HG03442 (cell line): ENCODE measurements around the gene ZNF581.

ENCODE experiments used
- ATAC-seq: cut with Tn5 transposase; IDR thresholded peaks from one replicate; pipeline ENCODE4 v1.9.1; 2021; ENCODE audit warnings: mild to moderate bottlenecking, moderate library complexity; ENCODE audit not compliant: unreplicated experiment

The ZNF581 gene

DNA sequence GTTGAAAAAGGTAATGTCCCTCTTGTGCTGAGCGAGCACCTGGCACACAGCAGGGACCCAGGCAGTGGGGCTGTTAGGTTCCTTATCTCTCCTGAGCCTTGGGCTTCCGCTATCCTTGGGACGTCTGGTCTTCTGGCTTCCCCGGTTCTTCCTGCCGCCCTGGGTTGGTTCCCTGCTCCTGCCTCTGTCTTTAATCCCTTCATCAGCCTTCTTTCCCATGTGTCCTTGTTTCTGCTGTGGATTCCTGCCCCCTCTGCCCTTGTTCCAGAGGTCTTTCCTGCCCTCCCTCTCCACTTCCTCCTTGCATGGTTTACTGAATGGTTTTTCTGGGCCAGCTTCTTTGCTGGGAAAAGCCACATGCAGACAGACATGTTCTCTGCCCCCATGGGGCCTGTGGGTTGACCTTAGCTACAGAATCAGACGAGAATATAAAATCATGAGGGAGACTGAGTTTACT is 34.2 kb downstream of the ZNF581 start:
- no peak for ATAC-seq

DNA sequence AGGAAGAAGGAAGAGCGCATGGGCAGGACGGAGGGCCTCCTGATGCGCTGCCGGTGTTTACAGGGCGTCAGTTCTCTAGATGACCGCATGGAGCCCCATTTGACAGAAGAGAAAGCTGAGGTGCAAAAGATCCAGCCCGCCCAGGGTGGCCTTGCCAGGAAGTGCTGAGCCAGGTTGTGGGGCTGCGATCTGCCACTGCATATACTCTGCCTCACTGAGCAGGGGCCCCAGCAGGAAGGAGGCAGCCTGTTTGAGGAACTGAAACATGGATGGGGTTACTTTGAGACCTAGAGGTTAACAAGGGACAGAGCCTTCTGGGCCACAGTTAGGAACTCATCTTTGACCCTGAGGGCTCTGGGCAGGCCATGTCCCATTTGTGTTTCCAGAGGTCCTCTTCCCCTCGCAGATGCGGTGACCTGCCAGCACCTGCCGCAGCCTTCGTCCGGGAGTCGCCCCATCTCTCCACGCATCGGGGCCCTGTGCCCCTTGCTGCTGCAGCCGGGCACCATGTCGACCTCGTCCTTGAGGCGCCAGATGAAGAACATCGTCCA is 34.7 kb downstream of the ZNF581 start:
- ATAC-seq = peak; percentile 62

DNA sequence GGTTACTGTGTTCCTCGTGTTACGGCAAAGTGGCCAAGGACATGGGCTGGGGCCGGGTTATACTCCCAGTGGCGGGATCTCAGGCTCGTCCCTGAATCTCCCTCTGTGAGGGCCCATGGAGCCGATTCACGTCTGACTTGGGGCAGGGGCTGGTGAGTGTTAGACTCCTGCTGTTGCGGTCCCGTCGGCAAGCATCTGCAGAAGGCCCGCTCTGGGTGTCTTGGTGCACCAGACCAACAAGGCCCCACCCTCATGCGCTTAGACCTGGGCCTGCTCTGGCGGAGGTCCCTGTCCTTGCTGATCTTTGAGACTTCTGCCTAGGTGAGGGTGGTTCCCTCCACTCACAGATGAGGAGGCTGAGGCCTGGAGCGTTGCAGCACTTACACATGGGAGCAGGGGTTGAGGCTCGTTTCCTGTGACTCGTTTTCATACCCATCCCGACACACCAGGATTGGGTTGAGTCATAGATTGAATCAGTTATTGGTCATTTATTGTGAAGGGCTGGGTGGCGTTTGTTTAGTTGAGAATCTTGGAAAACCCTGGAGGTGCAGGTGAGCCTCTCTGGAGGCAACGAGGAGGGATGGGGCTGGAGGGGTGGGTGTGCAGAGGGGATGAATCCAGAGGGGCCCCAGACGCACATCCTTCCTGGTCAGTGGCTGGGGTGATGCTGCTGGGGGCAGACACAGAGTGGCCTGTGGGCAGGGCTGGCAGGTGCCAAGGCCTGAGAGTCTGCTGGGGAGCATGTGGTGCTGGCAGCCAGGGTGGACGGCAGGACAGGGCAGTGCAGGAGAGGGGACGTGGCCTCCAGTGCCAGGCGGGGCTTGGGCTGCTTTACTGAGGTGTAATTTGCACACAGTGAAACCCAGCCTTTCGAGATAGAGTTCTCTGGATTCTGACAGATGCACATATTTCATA is 36.2 kb downstream of the ZNF581 start:
- ATAC-seq = no peak

DNA sequence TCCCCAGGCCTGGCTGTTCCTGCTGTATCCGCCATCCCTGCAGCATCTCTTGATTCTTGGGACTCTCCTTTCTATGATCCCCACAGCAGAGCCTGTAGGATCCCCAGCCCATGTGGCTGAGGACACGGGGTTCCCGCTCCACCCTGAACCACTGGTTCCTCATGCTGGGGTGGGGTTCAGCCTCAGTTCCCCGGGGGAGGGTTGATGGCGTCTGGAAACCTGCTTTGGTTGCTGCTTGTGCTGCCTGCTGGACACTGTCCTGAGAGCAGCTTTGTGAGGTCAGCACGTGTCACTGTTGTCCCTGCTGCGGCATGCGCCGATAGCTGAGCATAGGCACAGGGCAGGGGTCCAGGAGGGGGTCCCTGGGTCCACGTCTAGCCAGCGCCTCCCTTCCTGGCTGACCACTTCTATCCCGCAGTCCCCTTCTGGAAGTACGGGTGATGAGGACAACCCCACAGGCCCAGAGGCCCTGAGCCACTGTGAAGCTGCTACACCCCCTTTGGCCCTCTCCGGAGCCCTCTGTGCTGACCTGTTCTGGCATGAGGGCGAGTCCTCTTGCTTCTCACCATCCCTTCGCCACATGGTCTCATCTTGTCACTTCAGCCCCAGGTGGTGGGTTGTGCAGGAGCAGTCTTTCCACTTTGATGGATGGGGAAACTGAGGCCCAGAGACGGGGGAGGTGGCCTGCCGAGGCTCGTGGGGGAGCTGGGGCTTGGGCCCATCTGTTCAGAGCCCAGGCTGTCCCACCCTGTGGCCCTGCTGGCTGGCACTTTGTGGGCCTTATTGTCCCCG is 37.1 kb downstream of the ZNF581 start:
- ATAC-seq = no peak

DNA sequence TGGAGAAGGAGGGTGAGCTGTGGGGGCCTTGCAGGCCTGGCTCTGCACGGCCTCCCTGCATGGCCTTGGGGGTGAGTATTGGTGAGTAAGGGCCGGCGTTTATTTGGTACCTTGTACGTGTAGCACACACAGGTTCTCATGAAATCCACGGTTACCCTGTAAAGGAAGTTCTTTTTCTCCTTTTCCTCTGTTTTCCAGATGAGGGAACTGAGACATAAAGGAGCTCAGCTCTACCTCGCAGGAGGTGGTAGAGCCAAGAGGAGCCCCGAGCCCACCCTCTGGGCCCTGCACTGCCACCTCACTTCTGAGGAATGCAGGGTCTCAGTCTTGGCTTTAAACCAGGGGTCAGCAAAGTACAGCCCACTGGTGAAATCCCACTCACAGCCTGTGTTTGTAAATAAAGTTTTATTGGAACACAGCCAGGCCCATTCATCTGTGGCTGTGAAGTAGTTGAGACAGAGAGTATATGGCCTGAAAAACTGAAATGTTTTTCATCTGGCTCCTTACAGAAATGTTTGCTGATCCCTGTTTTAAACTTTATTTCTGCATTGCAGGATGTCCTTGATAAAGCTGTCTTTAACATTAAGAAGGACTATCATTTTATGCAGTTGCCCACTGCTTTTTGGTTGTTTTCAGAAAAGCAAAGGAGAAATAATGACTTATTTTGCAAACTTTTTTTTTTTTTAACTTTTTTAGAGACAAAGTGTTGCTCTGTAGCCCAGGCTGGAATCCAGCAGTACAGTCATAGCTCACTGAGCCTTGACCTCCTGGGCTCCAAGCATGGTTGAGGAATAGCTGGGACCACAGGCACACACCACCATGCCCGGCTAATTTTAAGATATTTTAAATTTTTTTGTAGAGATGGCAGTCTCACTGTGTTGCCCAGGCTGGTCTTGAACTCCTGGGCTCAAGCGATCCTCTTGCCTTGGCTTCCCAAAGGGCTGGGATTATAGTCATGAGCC is 38.0 kb downstream of the ZNF581 start:
- ATAC-seq = no peak

DNA sequence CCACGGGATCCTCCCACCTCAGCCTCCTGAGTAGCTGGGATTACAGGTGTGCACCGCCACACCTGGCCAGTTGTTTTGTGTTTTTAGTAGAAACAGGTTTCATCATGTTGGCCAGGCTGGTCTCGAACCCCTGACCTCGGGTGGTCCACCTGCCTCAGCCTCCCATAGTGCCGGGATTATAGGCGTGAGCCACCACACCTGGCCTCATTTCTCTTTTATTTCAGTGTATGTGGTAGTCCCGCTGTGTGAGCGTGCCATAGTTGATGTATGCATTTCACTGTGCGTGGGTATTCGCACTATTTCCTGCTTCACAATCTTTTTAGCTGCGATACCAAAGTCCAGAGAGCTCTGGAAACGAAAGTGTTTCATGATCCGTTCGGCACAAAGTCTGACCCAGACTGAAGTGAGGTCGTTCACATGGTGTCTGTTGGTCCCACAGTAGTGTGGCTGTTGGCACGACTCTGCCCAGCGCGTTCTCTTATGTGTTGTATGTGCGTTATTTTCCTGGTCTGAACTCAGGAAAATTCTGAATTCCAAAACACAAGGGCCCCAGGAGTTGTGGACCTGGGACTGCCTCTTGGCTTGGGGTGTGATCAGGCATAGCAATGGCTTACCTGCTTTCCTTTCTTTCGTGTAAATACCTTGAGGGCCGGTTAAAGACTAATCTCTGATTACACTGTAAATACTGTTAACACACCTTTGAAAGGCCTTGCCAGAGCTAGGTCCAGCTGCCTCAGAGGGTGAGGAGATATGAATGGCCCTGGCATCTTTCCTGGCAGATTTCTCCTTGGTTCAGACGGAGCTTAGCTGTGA is 40.2 kb downstream of the ZNF581 start:
- ATAC-seq = no peak

DNA sequence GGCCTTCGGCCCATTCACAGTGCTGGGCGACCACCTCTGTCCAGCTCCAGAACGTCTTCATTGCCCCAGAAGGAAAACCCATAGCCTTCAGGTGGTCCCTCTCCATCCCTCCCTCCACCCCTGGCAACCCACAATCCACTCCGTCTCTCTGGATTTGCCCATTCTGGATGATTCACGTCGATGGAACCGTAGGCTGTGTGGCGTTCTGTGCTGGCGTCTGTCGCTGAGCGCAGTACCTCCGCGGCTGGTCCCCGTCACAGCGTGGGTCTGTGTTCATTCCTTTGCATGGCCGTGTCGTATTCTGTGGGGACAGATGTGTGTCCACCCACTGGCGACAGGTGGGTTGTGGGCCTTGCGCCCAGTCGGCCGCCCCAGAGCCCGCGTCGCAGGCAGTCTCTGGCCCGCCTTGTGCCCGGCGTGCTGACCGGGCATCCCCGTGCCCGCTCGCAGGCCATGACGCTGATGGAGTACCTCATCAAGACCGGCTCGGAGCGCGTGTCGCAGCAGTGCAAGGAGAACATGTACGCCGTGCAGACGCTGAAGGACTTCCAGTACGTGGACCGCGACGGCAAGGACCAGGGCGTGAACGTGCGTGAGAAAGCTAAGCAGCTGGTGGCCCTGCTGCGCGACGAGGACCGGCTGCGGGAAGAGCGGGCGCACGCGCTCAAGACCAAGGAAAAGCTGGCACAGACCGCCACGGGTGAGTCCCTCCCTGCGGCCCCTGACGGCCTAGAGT is 41.7 kb downstream of the ZNF581 start:
- ATAC-seq = no peak

DNA sequence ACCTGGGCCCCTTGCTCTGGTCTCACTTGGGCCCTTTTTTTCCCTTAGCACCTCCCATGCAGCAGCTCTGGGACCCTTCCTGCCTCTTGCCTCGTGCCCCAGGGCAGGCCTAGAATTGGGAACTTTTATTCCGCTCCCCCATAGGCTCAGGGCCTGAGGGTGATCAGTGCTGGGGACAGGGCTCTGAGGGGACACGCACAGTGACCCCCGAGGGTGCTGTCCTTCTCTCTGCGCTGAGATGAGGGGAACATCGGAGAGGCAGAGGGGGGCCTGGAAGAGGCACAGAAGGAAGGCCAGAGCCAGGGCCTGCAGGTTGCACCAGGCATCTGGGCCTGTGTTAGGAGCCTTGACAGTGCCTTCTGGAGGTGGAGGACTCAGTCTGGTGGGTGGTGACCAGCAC is 42.3 kb downstream of the ZNF581 start:
- no peak for ATAC-seq

DNA sequence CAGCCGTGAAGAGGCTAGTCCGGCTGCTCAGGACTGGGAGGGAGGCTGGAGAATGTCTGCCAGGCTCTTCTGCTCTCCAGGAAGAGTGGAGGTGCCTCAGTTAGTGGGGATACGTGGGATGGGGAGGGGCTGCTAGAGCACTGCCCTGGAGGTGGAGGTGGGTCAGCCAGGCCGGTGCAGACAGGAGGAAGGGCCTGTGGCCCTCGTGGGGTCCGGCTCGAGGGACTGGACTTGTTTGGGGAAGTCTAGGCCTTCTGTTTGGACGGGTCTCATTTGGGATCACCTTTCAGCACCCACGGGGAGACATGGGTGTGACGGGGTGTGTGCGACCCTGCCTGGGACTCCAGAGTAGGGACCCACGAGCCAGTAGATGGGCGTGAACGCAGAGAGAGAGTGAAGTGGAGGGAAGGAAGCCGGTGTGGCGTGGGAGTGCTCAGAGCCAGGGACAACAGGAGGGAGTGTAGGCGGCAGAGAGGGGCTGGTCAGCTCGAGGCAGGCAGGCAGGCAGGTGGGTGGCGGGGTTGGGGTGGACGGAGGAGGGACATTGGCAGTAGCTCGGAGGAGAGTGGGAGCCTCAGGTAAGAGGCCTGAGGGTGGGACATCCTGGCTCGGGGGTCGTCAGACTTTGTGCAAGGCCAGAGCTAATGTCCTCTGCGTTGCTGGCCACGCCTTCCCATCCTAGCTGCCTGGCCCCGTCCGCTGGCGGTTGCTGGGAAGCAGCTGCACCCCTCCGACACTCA is 43.0 kb downstream of the ZNF581 start:
- no peak for ATAC-seq

DNA sequence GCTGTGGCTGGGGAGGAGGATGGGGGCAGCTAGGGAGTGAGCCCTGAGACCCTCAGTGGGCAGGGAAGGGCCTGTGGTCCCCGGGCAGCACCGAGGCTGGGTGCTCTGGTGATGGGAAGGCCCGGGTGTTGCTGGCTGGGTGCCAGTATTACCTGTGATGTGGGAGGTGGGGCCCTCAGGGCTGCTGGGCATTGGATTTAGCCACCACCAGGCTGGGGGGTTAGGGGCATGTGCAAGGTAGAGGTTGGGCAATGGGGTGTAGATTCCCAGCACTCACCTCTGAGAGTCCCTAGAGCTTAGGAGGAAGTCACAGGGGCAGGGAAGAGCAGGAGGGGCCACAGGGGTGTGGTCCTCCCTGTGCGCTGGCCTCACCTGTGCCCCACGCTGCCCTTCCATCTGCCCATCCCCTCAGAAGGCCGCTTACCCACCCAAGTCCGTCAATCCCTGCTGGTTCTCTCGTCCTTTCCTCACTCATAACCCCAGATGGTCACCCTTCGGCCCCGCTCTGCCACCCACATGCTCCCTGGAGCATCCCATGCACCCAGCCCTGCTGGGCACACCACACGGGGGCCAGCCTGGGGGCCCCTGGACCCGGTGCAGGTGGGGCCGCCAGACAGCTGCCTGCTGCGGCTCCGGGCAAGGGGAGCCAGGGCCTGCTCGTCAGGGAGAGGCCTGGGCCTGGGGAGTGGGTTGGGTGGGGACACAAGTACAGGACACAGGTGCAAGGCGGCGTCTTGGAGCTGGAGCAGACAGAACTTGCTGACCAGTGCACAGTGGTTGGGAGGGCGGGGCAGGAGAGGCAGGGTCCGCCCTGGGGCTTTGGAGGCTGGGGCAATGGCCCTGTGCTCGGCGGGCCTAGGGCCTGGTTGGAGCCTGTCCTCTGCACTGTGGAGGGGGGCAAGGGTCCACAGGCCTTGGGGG is 44.1 kb downstream of the ZNF581 start:
- no peak for ATAC-seq

DNA sequence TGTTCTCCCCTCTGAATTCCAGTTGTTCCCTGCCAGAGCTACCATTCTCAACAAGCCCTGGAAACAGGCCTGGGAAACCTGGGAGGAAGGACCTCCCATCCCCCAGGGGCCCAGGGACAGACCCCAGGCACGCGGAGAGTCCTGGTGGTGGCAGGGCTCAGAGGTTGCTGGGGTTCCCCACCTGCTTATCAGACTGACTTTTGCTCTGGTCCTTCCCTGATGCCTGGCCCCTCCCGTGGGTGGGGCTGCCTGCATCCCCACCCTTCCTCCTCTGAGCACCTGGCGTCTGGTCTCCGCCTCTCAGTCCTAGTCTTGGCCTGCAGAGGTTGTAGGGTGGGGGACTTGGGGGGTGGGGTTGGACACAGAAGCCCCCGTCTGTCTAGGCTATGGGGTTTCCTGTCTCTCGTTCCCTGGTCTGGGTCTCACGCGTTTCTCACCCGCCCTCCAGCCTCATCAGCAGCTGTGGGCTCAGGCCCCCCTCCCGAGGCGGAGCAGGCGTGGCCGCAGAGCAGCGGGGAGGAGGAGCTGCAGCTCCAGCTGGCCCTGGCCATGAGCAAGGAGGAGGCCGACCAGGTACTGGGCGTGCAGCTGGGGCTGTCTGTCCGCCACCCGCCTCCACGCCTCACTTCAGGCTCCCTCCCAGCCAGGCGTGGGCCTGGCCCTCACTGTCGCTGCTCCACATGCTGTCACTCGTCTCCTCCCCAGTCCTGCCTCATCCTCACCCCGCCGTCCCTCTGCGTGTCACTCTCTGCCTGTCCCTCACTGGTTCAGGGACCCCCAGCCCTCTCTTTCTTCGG is 45.2 kb downstream of the ZNF581 start:
- ATAC-seq = no peak

DNA sequence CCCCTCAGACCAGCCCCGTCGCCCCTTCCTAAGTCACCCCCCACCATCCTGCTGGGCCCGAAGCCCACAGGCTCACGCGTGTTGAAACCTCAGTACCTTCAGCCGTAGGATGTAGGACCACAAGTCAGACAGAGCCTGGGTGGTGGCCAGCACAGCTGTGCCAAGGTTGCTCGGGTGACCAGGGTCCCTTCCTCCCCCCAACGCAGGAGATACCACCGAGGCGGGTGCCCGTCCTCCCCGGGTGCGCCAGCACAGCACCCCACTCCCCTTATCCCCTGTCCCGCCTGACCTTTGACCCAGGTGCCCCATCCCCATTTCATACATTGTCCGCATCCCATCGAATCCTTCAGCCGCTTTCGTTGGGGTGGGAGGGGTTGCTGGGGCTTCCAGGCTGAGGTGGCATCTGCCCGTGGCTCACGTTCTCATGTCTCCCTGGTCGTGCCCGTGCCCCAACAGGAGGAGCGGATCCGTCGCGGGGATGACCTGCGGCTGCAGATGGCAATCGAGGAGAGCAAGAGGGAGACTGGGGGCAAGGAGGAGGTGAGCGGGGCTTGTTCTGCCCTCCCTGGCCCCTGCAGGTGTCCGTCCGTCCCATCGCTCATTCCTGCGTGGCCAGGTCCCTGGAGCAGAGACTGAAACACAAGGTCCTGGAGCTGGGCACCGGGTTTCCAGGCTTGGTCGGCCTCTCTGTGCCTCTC is 46.1 kb downstream of the ZNF581 start:
- no peak for ATAC-seq

DNA sequence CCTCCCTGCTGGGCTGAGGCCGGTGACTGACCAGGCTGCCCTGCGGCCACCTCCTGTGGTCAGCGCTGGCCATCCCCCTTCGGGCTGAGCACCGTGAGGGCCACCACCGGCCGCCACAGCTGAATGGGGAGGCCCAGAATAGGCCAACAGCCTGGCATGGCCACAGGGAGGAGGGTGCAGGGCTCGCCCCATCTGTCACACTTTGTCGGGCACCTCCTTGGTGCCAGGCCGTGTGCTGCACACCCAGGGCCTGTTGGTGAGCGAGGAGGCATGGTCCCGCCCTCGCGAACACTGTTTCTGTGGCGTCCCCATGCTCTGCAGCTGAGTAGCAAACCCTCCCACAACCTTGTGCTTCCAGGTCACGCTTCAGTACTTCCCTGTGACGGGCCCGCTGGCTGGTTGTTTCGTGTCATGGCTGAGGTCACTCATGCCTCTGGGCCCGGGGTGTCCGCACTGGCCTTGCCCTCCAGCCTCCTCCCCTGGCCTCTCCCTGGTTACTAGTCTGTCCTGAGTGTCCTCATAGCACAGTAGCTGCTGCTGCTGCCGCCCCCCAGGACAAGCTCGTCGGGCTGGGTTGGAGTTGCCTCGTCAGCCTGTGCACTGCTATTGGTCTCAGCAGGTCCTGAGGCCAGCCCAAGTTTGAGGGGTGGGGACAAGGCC is 46.8 kb downstream of the ZNF581 start:
- ATAC-seq = no peak

DNA sequence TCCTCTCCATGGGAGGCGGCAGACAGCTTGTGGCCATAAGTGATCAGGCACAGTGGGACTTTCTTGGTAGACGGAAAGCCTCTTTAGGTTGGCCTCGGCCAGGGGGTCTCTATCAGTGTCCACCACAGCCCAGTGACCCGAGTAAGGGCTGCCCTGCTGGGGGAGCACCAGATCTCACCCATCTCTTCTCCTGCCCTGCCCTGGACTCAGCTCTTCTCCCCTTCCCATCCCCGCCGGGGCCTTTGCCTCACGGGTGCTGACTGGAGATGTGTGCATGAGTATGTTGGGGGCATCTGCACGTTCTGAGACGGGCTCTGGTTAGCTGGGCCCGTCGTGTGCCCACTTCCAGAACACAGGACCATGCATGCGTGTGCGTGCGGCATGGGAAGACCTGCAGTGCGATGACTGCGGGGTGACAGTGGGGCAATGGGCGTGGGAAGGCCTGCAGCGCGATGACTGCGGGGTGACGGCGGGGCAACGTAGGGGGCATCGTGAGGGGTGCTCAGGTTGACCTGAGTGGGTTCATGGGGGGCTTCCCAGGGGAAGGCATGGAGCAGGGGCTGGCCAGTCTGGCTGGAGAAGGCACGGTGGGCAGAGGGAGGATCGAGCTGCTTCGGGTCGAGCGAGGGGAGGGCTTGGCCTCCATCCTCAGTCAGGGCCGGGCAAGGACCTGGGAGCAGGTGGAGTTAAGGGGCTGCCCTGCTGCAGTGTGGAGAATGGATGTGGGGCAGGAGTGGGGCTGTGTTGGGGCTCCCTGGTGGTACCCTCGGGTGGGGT is 47.5 kb downstream of the ZNF581 start:
- ATAC-seq = no peak
